Muscle layer of duodenum (tissue), 2 donors: ENCODE measurements around the gene TMEM135.

ENCODE experiments used
- H3K27ac ChIP-seq: one replicate; pipeline ENCODE4 v1.7.0; 2013; ENCODE audit warnings: mild to moderate bottlenecking, low read length
- H3K27me3 ChIP-seq: one replicate; pipeline ENCODE4 v1.7.0; 2013; ENCODE audit warnings: low read depth, mild to moderate bottlenecking, control low read depth, low read length
- H3K36me3 ChIP-seq, 2 donors: one replicate each; pipeline ENCODE4 v1.7.0; 2013; ENCODE audit warnings: low read length in 2 of 2, control low read depth in 1 of 2, mild to moderate bottlenecking in 1 of 2; ENCODE audit not compliant: insufficient read depth in 2 of 2, control insufficient read depth in 1 of 2
- H3K4me1 ChIP-seq, 2 donors: one replicate each; pipeline ENCODE4 v1.7.0; 2013; ENCODE audit warnings: low read length in 2 of 2, mild to moderate bottlenecking in 2 of 2, control low read depth in 1 of 2, moderate library complexity in 1 of 2; ENCODE audit not compliant: insufficient read depth in 2 of 2, control insufficient read depth in 1 of 2
- H3K4me3 ChIP-seq, 2 donors: one replicate each; pipeline ENCODE4 v1.7.0; 2013; ENCODE audit warnings: low read length in 2 of 2, low read depth in 1 of 2, mild to moderate bottlenecking in 1 of 2
- H3K9me3 ChIP-seq, 2 donors: one replicate each; pipeline ENCODE4 v1.7.0; 2013; ENCODE audit warnings: low read length in 2 of 2, control low read depth in 1 of 2, mild to moderate bottlenecking in 1 of 2; ENCODE audit not compliant: control insufficient read depth in 1 of 2
- donor health status: healthy.

The TMEM135 gene

GRCh38 chr11:87046824-87047223 lies 9.1 kb downstream of the TMEM135 start:
- Histone ChIP-seq H3K27me3 (no peaks in the 10 kb centered on the region), H3K9me3 (no peaks in the 10 kb centered on the region), H3K27ac (no peak overlapping the region), H3K4me3 (no peak overlapping the region), H3K36me3 (no peaks in the 10 kb centered on the region), H3K4me1 (peaks cover 0 to 3% of the 10 kb centered on the region in 2 donors)

- Histone ChIP-seq H3K4me3 (no peak overlapping the region), H3K36me3 (no peaks in the 10 kb centered on the region), H3K4me1 (no peaks in the 10 kb centered on the region), H3K27ac (no peak overlapping the region), H3K9me3 (no peaks in the 10 kb centered on the region), H3K27me3 (no peaks in the 10 kb centered on the region)
These were observed 18.4 kb downstream of the TMEM135 start for GRCh38 chr11:87056091-87056490.

- no peak overlapping the region for H3K4me3 ChIP-seq
- no peaks in the 10 kb centered on the region for H3K4me1 ChIP-seq
- no peak overlapping the region for H3K27ac ChIP-seq
- no peaks in the 10 kb centered on the region for H3K27me3 ChIP-seq
- no peaks in the 10 kb centered on the region for H3K9me3 ChIP-seq
- no peaks in the 10 kb centered on the region for H3K36me3 ChIP-seq
These were observed 20.0 kb downstream of the TMEM135 start for GRCh38 chr11:87057749-87058148.

GRCh38 chr11:87059596-87060390 lies 22.1 kb downstream of the TMEM135 start:
- Histone ChIP-seq H3K27ac (no peak overlapping the region), H3K27me3 (no peaks in the 10 kb centered on the region), H3K4me3 (no peak overlapping the region), H3K36me3 (no peaks in the 10 kb centered on the region), H3K4me1 (no peaks in the 10 kb centered on the region), H3K9me3 (no peaks in the 10 kb centered on the region)

GRCh38 chr11:87061766-87062165 lies 24.0 kb downstream of the TMEM135 start:
- H3K36me3 ChIP-seq, result no peaks in the 10 kb centered on the region

GRCh38 chr11:87063982-87064381 lies 26.2 kb downstream of the TMEM135 start:
- no peaks in the 10 kb centered on the region for H3K36me3 ChIP-seq
- H3K9me3 ChIP-seq, result no peaks in the 10 kb centered on the region
- H3K27ac ChIP-seq, result no peak overlapping the region
- no peaks in the 10 kb centered on the region for H3K4me1 ChIP-seq
- no peak overlapping the region for H3K4me3 ChIP-seq
- no peaks in the 10 kb centered on the region for H3K27me3 ChIP-seq

More at GRCh38 chr11:87061766-87062165, 24.0 kb downstream of the TMEM135 start:
- Histone ChIP-seq H3K27ac (no peak overlapping the region), H3K4me3 (no peak overlapping the region), H3K4me1 (no peaks in the 10 kb centered on the region), H3K27me3 (no peaks in the 10 kb centered on the region), H3K9me3 (no peaks in the 10 kb centered on the region)

- no peaks in the 10 kb centered on the region for H3K9me3 ChIP-seq
- no peak overlapping the region for H3K27ac ChIP-seq
- peaks cover 4 to 26% of the 10 kb centered on the region in 2 donors for H3K36me3 ChIP-seq
- no peaks in the 10 kb centered on the region for H3K4me1 ChIP-seq
- H3K4me3 ChIP-seq, result no peak overlapping the region
- no peaks in the 10 kb centered on the region for H3K27me3 ChIP-seq
These were observed 35.1 kb downstream of the TMEM135 start for GRCh38 chr11:87072787-87073186.

GRCh38 chr11:87076260-87076783 lies 38.6 kb downstream of the TMEM135 start:
- Histone ChIP-seq H3K4me1 (no peaks in the 10 kb centered on the region), H3K36me3 (peaks cover 4 to 26% of the 10 kb centered on the region in 2 donors), H3K27me3 (no peaks in the 10 kb centered on the region), H3K4me3 (no peak overlapping the region), H3K9me3 (no peaks in the 10 kb centered on the region), H3K27ac (no peak overlapping the region)

GRCh38 chr11:87076874-87077429 lies 39.2 kb downstream of the TMEM135 start:
- H3K36me3 ChIP-seq, result peaks cover 4 to 24% of the 10 kb centered on the region in 2 donors

GRCh38 chr11:87081358-87081757 lies 43.6 kb downstream of the TMEM135 start:
- Histone ChIP-seq H3K9me3 (no peaks in the 10 kb centered on the region), H3K4me1 (no peaks in the 10 kb centered on the region), H3K36me3 (peaks cover 1 to 12% of the 10 kb centered on the region in 2 donors), H3K27ac (no peak overlapping the region), H3K27me3 (no peaks in the 10 kb centered on the region), H3K4me3 (peak overlapping the region in 1 of 2 donors; percentile 34)

More at GRCh38 chr11:87076874-87077429, 39.2 kb downstream of the TMEM135 start:
- Histone ChIP-seq H3K27me3 (no peaks in the 10 kb centered on the region), H3K4me3 (no peak overlapping the region), H3K9me3 (no peaks in the 10 kb centered on the region), H3K27ac (no peak overlapping the region), H3K4me1 (no peaks in the 10 kb centered on the region)

- no peaks in the 10 kb centered on the region for H3K9me3 ChIP-seq
- H3K4me3 ChIP-seq, result no peak overlapping the region
- H3K27ac ChIP-seq, result no peak overlapping the region
- no peaks in the 10 kb centered on the region for H3K27me3 ChIP-seq
- no peaks in the 10 kb centered on the region for H3K36me3 ChIP-seq
- no peaks in the 10 kb centered on the region for H3K4me1 ChIP-seq
These were observed 44.9 kb downstream of the TMEM135 start for GRCh38 chr11:87082590-87082989.
